GM21447 (cell line): Measurements from ENCODE around the gene PPP1R12C.

Experiments used
- ATAC-seq: cut with Tn5 transposase; IDR thresholded peaks from one replicate; pipeline ENCODE4 v1.9.1; 2021; ENCODE audit not compliant: unreplicated experiment

The PPP1R12C gene

GRCh38 chr19:55046975-55047622, 70.3 kb downstream of the PPP1R12C start:
- ATAC-seq, result no peak

- no peak for ATAC-seq
Observed at GRCh38 chr19:55044771-55045716, 72.4 kb downstream of the PPP1R12C start.

GRCh38 chr19:55044286-55044685, 73.2 kb downstream of the PPP1R12C start:
- no peak for ATAC-seq

GRCh38 chr19:55042688-55043087, 74.7 kb downstream of the PPP1R12C start:
- no peak for ATAC-seq

- ATAC-seq, result no peak
Observed at GRCh38 chr19:55042344-55042678, 75.1 kb downstream of the PPP1R12C start.

GRCh38 chr19:55041627-55042343, 75.7 kb downstream of the PPP1R12C start:
- no peak for ATAC-seq

GRCh38 chr19:55041244-55041626, 76.2 kb downstream of the PPP1R12C start:
- ATAC-seq, result no peak
